Mucosa of rectum (tissue), 2 donors: ENCODE data around the gene UCMA.
A peak's percentile ranks its signal among the peaks of the same experiment; 100 is the strongest.
"Not testable (repeated sequence)": the region's sequence is repeated elsewhere in the genome, so short reads cannot be mapped to it uniquely, and the experiment has no call there.

Experiments
- H3K27ac ChIP-seq, 2 donors: one replicate each; pipeline ENCODE4 v1.7.0; 2013; ENCODE audit warnings: inconsistent platforms in 2 of 2, low read depth in 2 of 2, low read length in 2 of 2
- H3K27me3 ChIP-seq, 2 donors: one replicate each; pipeline ENCODE4 v1.7.0; 2013; ENCODE audit warnings: low read length in 2 of 2; ENCODE audit not compliant: control insufficient read depth in 2 of 2, insufficient read depth in 2 of 2
- H3K36me3 ChIP-seq, 2 donors: one replicate each; pipeline ENCODE4 v1.7.0; 2013; ENCODE audit warnings: low read length in 2 of 2; ENCODE audit not compliant: control insufficient read depth in 2 of 2, insufficient read depth in 2 of 2
- H3K4me1 ChIP-seq, 2 donors: one replicate each; pipeline ENCODE4 v1.7.0; 2013; ENCODE audit warnings: low read length in 2 of 2, mild to moderate bottlenecking in 1 of 2; ENCODE audit not compliant: control insufficient read depth in 2 of 2, insufficient read depth in 2 of 2
- H3K4me3 ChIP-seq, 2 donors: one replicate each; pipeline ENCODE4 v1.7.0; 2013; ENCODE audit warnings: low read length in 2 of 2
- H3K9ac ChIP-seq, 2 donors: one replicate each; pipeline ENCODE4 v1.7.0; 2013; ENCODE audit warnings: low read length in 2 of 2, low read depth in 1 of 2, mild to moderate bottlenecking in 1 of 2
- H3K9me3 ChIP-seq, 2 donors: one replicate each; pipeline ENCODE4 v1.7.0; 2013; ENCODE audit warnings: low read length in 2 of 2; ENCODE audit not compliant: control insufficient read depth in 2 of 2
- donor health status: healthy.
- donor health status: Normal muscosa, but diverticular disease.

UCMA gene

GRCh38 chr10:13234172-13234571 lies at the start of gene UCMA:
TSS of gene UCMA (minus strand) at chr10:13234374. CDS start at chr10:13234258, 116 bp downstream.
- no peak within 1 kb of the TSS for H3K9ac ChIP-seq
- H3K36me3 ChIP-seq, result no peaks in the 10 kb centered on the region
- no peak within 1 kb of the TSS for H3K4me3 ChIP-seq
- H3K9me3 ChIP-seq, result no peaks in the 10 kb centered on the region
- H3K4me1 ChIP-seq, result no peaks in the 10 kb centered on the region
- no peaks in the 10 kb centered on the region for H3K27me3 ChIP-seq
- H3K27ac ChIP-seq, result no peak within 1 kb of the TSS

- H3K4me1 ChIP-seq, result not testable (repeated sequence)
Observed at GRCh38 chr10:13282348-13282747, 48.2 kb upstream of the UCMA start.

GRCh38 chr10:13276749-13277365 lies 42.7 kb upstream of the UCMA start:
- no peaks in the 10 kb centered on the region for H3K9me3 ChIP-seq
- no peak overlapping the region for H3K27ac ChIP-seq
- no peak overlapping the region for H3K4me3 ChIP-seq
- H3K36me3 ChIP-seq, result peaks cover 10 to 13% of the 10 kb centered on the region in 2 donors
- no peak overlapping the region for H3K9ac ChIP-seq
- H3K27me3 ChIP-seq, result no peaks in the 10 kb centered on the region
- peaks cover 0 to 5% of the 10 kb centered on the region in 2 donors for H3K4me1 ChIP-seq

More at GRCh38 chr10:13282348-13282747, 48.2 kb upstream of the UCMA start:
- H3K9me3 ChIP-seq, H3K27ac ChIP-seq, H3K4me3 ChIP-seq, H3K9ac ChIP-seq, H3K27me3 ChIP-seq: not testable (repeated sequence)
- peaks cover 10 to 16% of the 10 kb centered on the region in 2 donors for H3K36me3 ChIP-seq

- not testable (repeated sequence) for H3K4me3 ChIP-seq, H3K9ac ChIP-seq, H3K36me3 ChIP-seq, H3K9me3 ChIP-seq, H3K27ac ChIP-seq, H3K27me3 ChIP-seq
- H3K4me1 ChIP-seq, result peaks cover 6 to 10% of the 10 kb centered on the region in 2 donors
Observed at GRCh38 chr10:13276146-13276545, 42.0 kb upstream of the UCMA start.

GRCh38 chr10:13272164-13272571 lies 38.0 kb upstream of the UCMA start:
- peak overlapping the region in 1 of 2 donors; percentile 22 for H3K4me3 ChIP-seq
- H3K4me1 ChIP-seq, result peaks cover 10 to 16% of the 10 kb centered on the region in 2 donors
- H3K9ac ChIP-seq, result no peak overlapping the region
- no peaks in the 10 kb centered on the region for H3K27me3 ChIP-seq
- peak overlapping the region in 1 of 2 donors; percentile 48 for H3K27ac ChIP-seq
- no peaks in the 10 kb centered on the region for H3K9me3 ChIP-seq
- H3K36me3 ChIP-seq, result no peaks in the 10 kb centered on the region

GRCh38 chr10:13271552-13272163 lies 37.5 kb upstream of the UCMA start:
- H3K9me3 ChIP-seq, result no peaks in the 10 kb centered on the region
- peaks cover 10 to 16% of the 10 kb centered on the region in 2 donors for H3K4me1 ChIP-seq
- peak overlapping the region in 1 of 2 donors; percentile 22 for H3K4me3 ChIP-seq
- H3K9ac ChIP-seq, result no peak overlapping the region
- no peaks in the 10 kb centered on the region for H3K27me3 ChIP-seq
- H3K36me3 ChIP-seq, result no peaks in the 10 kb centered on the region
- peak overlapping the region in 1 of 2 donors; percentile 48 for H3K27ac ChIP-seq

GRCh38 chr10:13270877-13271551 lies 36.8 kb upstream of the UCMA start:
- no peak overlapping the region for H3K4me3 ChIP-seq
- H3K36me3 ChIP-seq, result no peaks in the 10 kb centered on the region
- H3K4me1 ChIP-seq, result peaks cover 10 to 16% of the 10 kb centered on the region in 2 donors
- H3K27me3 ChIP-seq, result no peaks in the 10 kb centered on the region
- no peaks in the 10 kb centered on the region for H3K9me3 ChIP-seq
- H3K27ac ChIP-seq, result peak overlapping the region; percentile 56 to 67
- H3K9ac ChIP-seq, result peak overlapping the region in 1 of 2 donors; percentile 18

GRCh38 chr10:13268841-13269240 lies 34.7 kb upstream of the UCMA start:
- no peaks in the 10 kb centered on the region for H3K9me3 ChIP-seq
- no peaks in the 10 kb centered on the region for H3K27me3 ChIP-seq
- no peaks in the 10 kb centered on the region for H3K36me3 ChIP-seq
- no peak overlapping the region for H3K9ac ChIP-seq
- H3K27ac ChIP-seq, result no peak overlapping the region
- no peak overlapping the region for H3K4me3 ChIP-seq
- peaks cover 10 to 16% of the 10 kb centered on the region in 2 donors for H3K4me1 ChIP-seq

- H3K4me1 ChIP-seq, result peaks cover 10 to 16% of the 10 kb centered on the region in 2 donors
- H3K4me3 ChIP-seq, result no peak overlapping the region
- no peaks in the 10 kb centered on the region for H3K36me3 ChIP-seq
- no peaks in the 10 kb centered on the region for H3K9me3 ChIP-seq
- no peak overlapping the region for H3K27ac ChIP-seq
- H3K9ac ChIP-seq, result no peak overlapping the region
- H3K27me3 ChIP-seq, result peaks cover 0 to 1% of the 10 kb centered on the region in 2 donors
Observed at GRCh38 chr10:13268310-13268709, 34.1 kb upstream of the UCMA start.

- no peak overlapping the region for H3K9ac ChIP-seq
- H3K4me1 ChIP-seq, result no peaks in the 10 kb centered on the region
- H3K27me3 ChIP-seq, result peaks cover 0 to 2% of the 10 kb centered on the region in 2 donors
- H3K4me3 ChIP-seq, result no peak overlapping the region
- H3K36me3 ChIP-seq, result no peaks in the 10 kb centered on the region
- H3K9me3 ChIP-seq, result no peaks in the 10 kb centered on the region
- H3K27ac ChIP-seq, result no peak overlapping the region
Observed at GRCh38 chr10:13263591-13263990, 29.4 kb upstream of the UCMA start.
